K562 (cell line): ENCODE measurements around the gene SGSH. TPM values are rescaled to one million over a fixed set of nuclear protein-coding genes. Genes with fewer than 3 reads are reported as not detected.

ENCODE experiments used
- ATAC-seq: fragments of 200-7000 bp; cut with Tn5 transposase; 3 replicates; pipeline ENCODE4 v1.9.1; 2020; ENCODE audit warnings: moderate library complexity
- BruUV-seq: library from RNA; stranded (reverse); fragments of 400-500 nt; replicated peaks from 2 replicates; lab custom pipeline; 2021; lab: Mats Ljungman, UMichigan
- CTCF ChIA-PET: fragments of 300-600 bp; formaldehyde crosslinking; extraction: SDS; loops from one replicate; lab custom pipeline; 2021; ENCODE audit warnings: low intra/inter-chr PET ratio; lab: Yijun Ruan, JAX
- POLR2A ChIA-PET: fragments of 300-600, 350-650 bp; sonication (Branson Sonifier 250); formaldehyde crosslinking; extraction: SDS; loops from one replicate; lab custom pipeline; 2021; ENCODE audit warnings: antibody characterized with exemption, inconsistent platforms; lab: Yijun Ruan, JAX
- DNase-seq, 4 experiments: peaks; one replicate each; pipeline versions ENCODE4 v3.0.0 to v3.0.0-alpha.2; 2011 to 2018; ENCODE audit warnings: low spot score in 3 of 4, mixed read lengths in 3 of 4; ENCODE audit errors: extremely low read depth in 1 of 4
- FAIRE-seq: peaks from 2 replicates; lab custom pipeline; 2011; peaks lifted over from hg19 to GRCh38; lab: Jason Lieb, UNC
- H2AFZ ChIP-seq: 2 replicates; pipeline ENCODE4 v1.6.0; 2011; ENCODE audit warnings: low read depth, low read length, control low read depth, inconsistent platforms
- H3K27ac ChIP-seq: fragments of 200-600 bp; 3 replicates; pipeline ENCODE4 v1.8.0; 2011; ENCODE audit warnings: low read depth, mild to moderate bottlenecking, control low read depth, inconsistent platforms, low read length, moderate library complexity, mixed read lengths; ENCODE audit errors: extremely low read depth
- H3K27me3 ChIP-seq, 2 experiments: fragments of 300-600 bp in 1 of 2; 2 replicates in 1 of 2; 3 replicates in 1 of 2; pipeline versions ENCODE4 v1.6.0 to v1.8.0; 2011; ENCODE audit warnings: inconsistent platforms in 2 of 2, low read length in 2 of 2, mild to moderate bottlenecking in 1 of 2, mixed read lengths in 1 of 2, moderate library complexity in 1 of 2; ENCODE audit not compliant: control insufficient read depth in 2 of 2, insufficient read depth in 2 of 2
- H3K36me3 ChIP-seq: fragments of 300-600 bp; 3 replicates; pipeline ENCODE4 v1.8.0; 2011; ENCODE audit warnings: mild to moderate bottlenecking, low read length, inconsistent platforms; ENCODE audit not compliant: control insufficient read depth, insufficient read depth
- H3K4me1 ChIP-seq, 2 experiments: fragments of 200-600 bp in 1 of 2; replicated peaks in 1 of 2; 2 replicates in 1 of 2; 3 replicates in 1 of 2; pipeline versions ENCODE4 v1.5.1 to v1.8.0; 2011; ENCODE audit warnings: inconsistent platforms in 2 of 2, low read length in 2 of 2, mild to moderate bottlenecking in 1 of 2, mixed read lengths in 1 of 2, moderate library complexity in 1 of 2; ENCODE audit not compliant: control insufficient read depth in 2 of 2, insufficient read depth in 2 of 2
- H3K4me2 ChIP-seq: 2 replicates; pipeline ENCODE4 v1.6.1; 2011; ENCODE audit warnings: low read length, control low read depth, inconsistent platforms, mixed read lengths; ENCODE audit not compliant: insufficient read depth
- H3K4me3 ChIP-seq: fragments of 200-600 bp; sonication (generic), shearing (Covaris generic); 2 replicates; pipeline ENCODE4 v1.5.1; 2016; ENCODE audit warnings: control low read depth, inconsistent platforms
- H3K79me2 ChIP-seq: fragments of 200-600 bp; 3 replicates; pipeline ENCODE4 v1.8.0; 2011; ENCODE audit warnings: low read length, inconsistent platforms; ENCODE audit not compliant: control insufficient read depth, insufficient read depth
- H3K9ac ChIP-seq, 2 experiments: 2 replicates each; pipeline versions ENCODE4 v1.6.0 to v1.6.1; 2011; ENCODE audit warnings: low read depth in 2 of 2, low read length in 2 of 2, control low read depth in 1 of 2, inconsistent platforms in 1 of 2, mild to moderate bottlenecking in 1 of 2, mixed read lengths in 1 of 2; ENCODE audit not compliant: insufficient read depth in 1 of 2
- H3K9me1 ChIP-seq: one replicate; pipeline ENCODE4 v1.6.0; 2011; ENCODE audit warnings: inconsistent platforms, mild to moderate bottlenecking, low read length, moderate library complexity; ENCODE audit not compliant: control insufficient read depth, insufficient read depth
- H3K9me3 ChIP-seq: replicated peaks from 2 replicates; pipeline ENCODE4 v1.5.1; 2011; ENCODE audit warnings: low read depth, low read length, inconsistent platforms; ENCODE audit not compliant: control insufficient read depth, insufficient read depth
- H4K20me1 ChIP-seq: replicated peaks from 2 replicates; pipeline ENCODE4 v1.6.1; 2011; ENCODE audit warnings: low read length, inconsistent platforms, mixed read lengths; ENCODE audit not compliant: control insufficient read depth, insufficient read depth
- CEBPG ChIP-seq, 3 experiments: fragments of 200-800 bp in 1 of 3; sonication (Bioruptor generic) in 1 of 3; sonication (generic) in 1 of 3; formaldehyde crosslinking in 1 of 3; IDR thresholded peaks in 2 of 3; conservative IDR thresholded peaks in 1 of 3; 2 replicates each; pipeline versions ENCODE4 v1.6.1 to v1.8.0; 2016 to 2022; ENCODE audit warnings: missing compliant biosample characterization in 2 of 3, missing genetic modification characterization in 2 of 3, mild to moderate bottlenecking in 1 of 3, missing genetic modification reagents in 1 of 3
- DDX20 ChIP-seq: fragments of 450-650 bp; IDR thresholded peaks from 2 replicates; pipeline ENCODE4 v1.6.1; 2016; ENCODE audit warnings: missing genetic modification characterization, low read depth, mild to moderate bottlenecking, missing compliant biosample characterization, moderate library complexity
- NUFIP1 ChIP-seq: fragments of 450-650 bp; IDR thresholded peaks from 2 replicates; pipeline ENCODE4 v1.6.1; 2018; ENCODE audit not compliant: partially characterized antibody
- ZNF197 ChIP-seq: fragments of 200-800 bp; sonication (Bioruptor generic); IDR thresholded peaks from 2 replicates; pipeline ENCODE4 v1.6.1; 2016; ENCODE audit warnings: low read depth, missing genetic modification characterization, missing compliant biosample characterization
- WGBS: fragments of 100-300 bp; shearing (Covaris generic); methylation state at CpG from one replicate; pipeline ENCODE4 v1.1.6; 2016; ENCODE audit warnings: low coverage, mixed read lengths; ENCODE audit not compliant: insufficient coverage; ENCODE audit errors: missing lambda C conversion rate; 5-methylcytosine and 5-hydroxymethylcytosine counted together
- in situ Hi-C: fragments of 300-500 bp; cut with MboI; formaldehyde crosslinking; loops from 4 replicates; pipeline ENCODE4 v1.15.0; 2018; ENCODE audit warnings: inconsistent platforms, mixed read lengths
- intact Hi-C: fragments of 100-400 bp; cut with micrococcal nuclease; formaldehyde crosslinking; loops from 2 replicates; pipeline ENCODE4 v1.14.2; 2022
- polyA plus RNA-seq, 8 experiments: library from polyadenylated mRNA; depleted of rRNA in 4 of 8; stranded (reverse) in 5 of 8; unstranded in 3 of 8; fragments of >200 nt; fragmentation: Nextera tagmentation in 2 of 8; fragmentation: Illumina TruSeq in 1 of 8; extraction: Ambion mirVana in 2 of 8; extraction: Trizol in 1 of 8; gene quantifications; 2 replicates each; pipeline versions ENCODE4 v1.2.1 to v1.2.3, GENCODE V29; 2011 to 2014; ENCODE audit warnings: inconsistent platforms in 1 of 8, missing spikeins in 1 of 8
- total RNA-seq, 7 experiments: library from RNA; depleted of rRNA in 6 of 7; stranded (reverse); fragments of >200 nt in 6 of 7; fragmentation: Illumina TruSeq in 2 of 7; extraction: Trizol in 2 of 7; gene quantifications; 2 replicates each; pipeline versions ENCODE4 v1.2.1 to v1.2.3, GENCODE V29; 2011 to 2021; ENCODE audit warnings: low replicate concordance in 1 of 7
- TF ChIP-seq, protein P1 (sequence below): fragments of 450-650 bp; conservative IDR thresholded peaks from 2 replicates; pipeline ENCODE4 v1.6.1; 2016; ENCODE audit warnings: missing genetic modification characterization, low read depth, mild to moderate bottlenecking, missing compliant biosample characterization, moderate library complexity
- TF ChIP-seq, protein P2 (sequence below): fragments of 250-450 bp; sonication (Bioruptor Pico); IDR thresholded peaks from 2 replicates; pipeline ENCODE4 v1.6.1; 2021; ENCODE audit warnings: mild to moderate bottlenecking

SGSH gene
- total and polyA plus RNA-seq, 9 of the 15 experiments (the other 6 are each of a cell fraction or from before 2014, with no cell fraction given) = 0.25 to 15.7 (median 4.9) TPM

- Histone ChIP-seq H3K79me2 (no peaks in the 10 kb centered on the region), H3K36me3 (no peaks in the 10 kb centered on the region), H3K27me3 (peaks cover 66 to 90% of the 10 kb centered on the region in 2 experiments), H3K9ac (no peak overlapping the region; a peak in 1 of 4 replicates), H3K4me1 (peaks cover 0 to 22% of the 10 kb centered on the region in 2 experiments; a peak in 3 of 5 replicates), H3K4me3 (no peak overlapping the region), H2AFZ (no peak overlapping the region)
- in situ Hi-C loops = no loop called here
- CTCF ChIA-PET = no interaction called here
- WGBS = 2% methylated on average over 27 of the region's 30 CpGs
- no peak for TF ChIP-seq ZNF197 (CRISPR knock-in tag)
- TF ChIP-seq CEBPG (CRISPR knock-in tag; IDR thresholded peaks at IDR 0.05) = no peak
- no peak for TF ChIP-seq CEBPG (tag; conservative IDR thresholded peaks at IDR 0.05 in 1 of 2, IDR thresholded peaks at IDR 0.05 in 1 of 2)
- no peak for TF ChIP-seq NUFIP1
- TF ChIP-seq DDX20 = no peak
- TF ChIP-seq, protein P1, sequence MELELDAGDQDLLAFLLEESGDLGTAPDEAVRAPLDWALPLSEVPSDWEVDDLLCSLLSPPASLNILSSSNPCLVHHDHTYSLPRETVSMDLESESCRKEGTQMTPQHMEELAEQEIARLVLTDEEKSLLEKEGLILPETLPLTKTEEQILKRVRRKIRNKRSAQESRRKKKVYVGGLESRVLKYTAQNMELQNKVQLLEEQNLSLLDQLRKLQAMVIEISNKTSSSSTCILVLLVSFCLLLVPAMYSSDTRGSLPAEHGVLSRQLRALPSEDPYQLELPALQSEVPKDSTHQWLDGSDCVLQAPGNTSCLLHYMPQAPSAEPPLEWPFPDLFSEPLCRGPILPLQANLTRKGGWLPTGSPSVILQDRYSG = no peak
- TF ChIP-seq, protein P2, sequence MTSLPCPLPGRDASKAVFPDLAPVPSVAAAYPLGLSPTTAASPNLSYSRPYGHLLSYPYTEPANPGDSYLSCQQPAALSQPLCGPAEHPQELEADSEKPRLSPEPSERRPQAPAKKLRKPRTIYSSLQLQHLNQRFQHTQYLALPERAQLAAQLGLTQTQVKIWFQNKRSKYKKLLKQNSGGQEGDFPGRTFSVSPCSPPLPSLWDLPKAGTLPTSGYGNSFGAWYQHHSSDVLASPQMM (CRISPR knock-in tag) = no peak
- TF ChIP-seq, all 486 proteins: peak for 0
- no peaks in the 10 kb centered on the region for H3K9me1 ChIP-seq
- H4K20me1 ChIP-seq = no peaks in the 10 kb centered on the region; the same call in 1 of the 2 replicates
- no peaks in the 10 kb centered on the region; the same call in 1 of the 2 replicates for H3K9me3 ChIP-seq
- POLR2A ChIA-PET = interaction anchor here (0.6 kb wide), 1 partner anchor 11 kb away, joined by 3 read pairs; no protein-coding TSS in a partner anchor
- ATAC-seq = no peak
- no TSS peak for BruUV-seq
- FAIRE-seq = no peak
- no peak overlapping the region for H3K4me2 ChIP-seq
- no peak overlapping the region for H3K27ac ChIP-seq
- intact Hi-C loops = loop anchor here (10.0 kb wide), 1 partner anchor 77 kb away; the partner anchor contains the start of gene GAA
- no peak for DNase-seq
Observed at GRCh38 chr17:80182118-80182844, 37.9 kb downstream of the SGSH start.
